OCI-LY3 (cell line): ENCODE data around the gene TAS2R16.
"Not testable (repeated sequence)": the region's sequence is repeated elsewhere in the genome, so short reads cannot be mapped to it uniquely, and the experiment has no call there.

Source experiments
- H2AFZ ChIP-seq: fragments of 200-600, 300-600 bp; shearing (Covaris generic); 2 replicates; pipeline ENCODE4 v1.6.0; 2014; ENCODE audit warnings: antibody characterized with exemption, low read depth, low read length
- H3K27ac ChIP-seq: fragments of 200-600, 300-600 bp; sonication (generic); 2 replicates; pipeline ENCODE4 v1.5.1; 2014; ENCODE audit warnings: mild to moderate bottlenecking, low read length, moderate library complexity, mixed read lengths
- H3K27me3 ChIP-seq: fragments of 200-600, 300-600 bp; sonication (generic); 2 replicates; pipeline ENCODE4 v1.6.1; 2014; ENCODE audit warnings: low read depth, low read length, mixed read lengths
- H3K36me3 ChIP-seq: fragments of 200-600, 300-600 bp; sonication (generic); replicated peaks from 2 replicates; pipeline ENCODE3; 2014; ENCODE audit warnings: low read depth, low read length, mixed read lengths
- H3K4me1 ChIP-seq: fragments of 300-600, 200-600 bp; sonication (generic); 2 replicates; pipeline ENCODE4 v1.6.1; 2014; ENCODE audit warnings: low read length, mixed read lengths
- H3K4me2 ChIP-seq: fragments of 200-600, 300-600 bp; sonication (generic); 2 replicates; pipeline ENCODE4 v1.6.1; 2014; ENCODE audit warnings: low read length, mixed read lengths
- H3K4me3 ChIP-seq: fragments of 300-600, 200-600 bp; sonication (generic); 2 replicates; pipeline ENCODE4 v1.5.1; 2014; ENCODE audit warnings: antibody characterized with exemption, mild to moderate bottlenecking, low read length, moderate library complexity
- H3K79me2 ChIP-seq: fragments of 300-600, 200-600 bp; shearing (Covaris generic); 2 replicates; pipeline ENCODE4 v1.6.1; 2014; ENCODE audit warnings: mild to moderate bottlenecking, low read length, mixed read lengths
- H3K9ac ChIP-seq: fragments of 300-600, 200-600 bp; shearing (Covaris generic); 2 replicates; pipeline ENCODE4 v1.6.0; 2014; ENCODE audit warnings: mild to moderate bottlenecking, low read length, moderate library complexity
- H3K9me3 ChIP-seq: fragments of 200-600, 300-600 bp; shearing (Covaris generic); 2 replicates; pipeline ENCODE4 v1.6.1; 2014; ENCODE audit warnings: low read length, mixed read lengths; ENCODE audit not compliant: insufficient read depth
- H4K20me1 ChIP-seq: fragments of 200-600, 300-600 bp; sonication (generic); 2 replicates; pipeline ENCODE4 v1.6.1; 2016; ENCODE audit warnings: low read length, mixed read lengths; ENCODE audit not compliant: insufficient read depth
- EZH2phosphoT487 ChIP-seq: fragments of 200-600 bp; shearing (Covaris generic); IDR thresholded peaks from 2 replicates; pipeline ENCODE4 v1.6.1; 2018; ENCODE audit warnings: antibody characterized with exemption, mixed run types, low read depth
- TF ChIP-seq, protein P1 (sequence below): fragments of 200-600, 300-600 bp; sonication (generic); IDR thresholded peaks from 2 replicates; pipeline ENCODE4 v1.5.1; 2014; ENCODE audit warnings: antibody characterized with exemption, low read length, low read depth

Gene TAS2R16

DNA sequence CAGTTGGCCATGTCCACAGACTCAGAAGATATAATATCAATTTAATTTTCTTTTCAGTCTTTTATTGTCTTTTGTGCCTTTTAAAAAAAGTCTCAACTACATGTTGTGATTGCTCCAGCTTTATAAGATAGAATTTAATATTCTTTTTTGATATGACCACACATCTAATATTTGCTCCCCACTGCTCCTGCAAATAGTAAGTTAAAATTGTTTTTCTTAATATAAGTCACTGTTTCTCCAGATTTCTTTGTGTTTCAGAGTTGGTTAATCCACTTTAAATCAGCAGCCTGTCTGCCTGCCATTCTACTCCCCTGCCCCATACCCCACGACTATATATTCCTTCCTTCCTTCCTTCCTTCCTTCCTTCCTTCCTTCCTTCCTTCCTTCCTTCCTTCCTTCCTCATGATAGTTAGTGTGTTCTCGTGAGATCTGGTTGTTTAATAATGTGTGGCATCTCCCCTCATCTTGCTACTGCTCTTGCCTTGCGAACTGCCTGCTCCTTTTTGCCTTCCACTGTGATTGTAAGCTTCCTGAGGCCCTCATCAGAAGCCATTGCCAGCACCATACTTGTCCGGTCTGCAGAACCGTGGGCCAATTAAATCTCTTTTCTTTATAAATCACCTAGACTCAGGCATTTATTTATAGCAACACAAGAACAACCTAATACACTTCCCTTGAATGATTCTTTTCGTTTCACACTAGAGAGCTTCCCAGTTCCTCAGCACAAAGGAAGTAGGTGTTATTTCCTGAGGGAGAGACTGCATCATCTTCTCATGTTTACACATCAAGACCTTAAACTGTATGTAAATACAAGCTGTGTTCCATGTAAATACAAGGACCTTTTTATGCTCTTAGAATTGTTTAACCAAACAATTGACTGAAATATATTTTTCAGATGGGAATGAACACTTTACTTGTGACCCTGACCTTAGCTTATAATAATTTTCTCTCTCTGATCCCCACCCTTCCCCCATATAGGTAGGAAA is 24.5 kb downstream of the TAS2R16 start:
- H3K4me3 ChIP-seq, result no peak overlapping the region
- H2AFZ ChIP-seq, result peak overlapping the region; percentile 68; the same call in 1 of the 2 replicates
- H3K36me3 ChIP-seq, result no peaks in the 10 kb centered on the region
- TF ChIP-seq, protein P1, sequence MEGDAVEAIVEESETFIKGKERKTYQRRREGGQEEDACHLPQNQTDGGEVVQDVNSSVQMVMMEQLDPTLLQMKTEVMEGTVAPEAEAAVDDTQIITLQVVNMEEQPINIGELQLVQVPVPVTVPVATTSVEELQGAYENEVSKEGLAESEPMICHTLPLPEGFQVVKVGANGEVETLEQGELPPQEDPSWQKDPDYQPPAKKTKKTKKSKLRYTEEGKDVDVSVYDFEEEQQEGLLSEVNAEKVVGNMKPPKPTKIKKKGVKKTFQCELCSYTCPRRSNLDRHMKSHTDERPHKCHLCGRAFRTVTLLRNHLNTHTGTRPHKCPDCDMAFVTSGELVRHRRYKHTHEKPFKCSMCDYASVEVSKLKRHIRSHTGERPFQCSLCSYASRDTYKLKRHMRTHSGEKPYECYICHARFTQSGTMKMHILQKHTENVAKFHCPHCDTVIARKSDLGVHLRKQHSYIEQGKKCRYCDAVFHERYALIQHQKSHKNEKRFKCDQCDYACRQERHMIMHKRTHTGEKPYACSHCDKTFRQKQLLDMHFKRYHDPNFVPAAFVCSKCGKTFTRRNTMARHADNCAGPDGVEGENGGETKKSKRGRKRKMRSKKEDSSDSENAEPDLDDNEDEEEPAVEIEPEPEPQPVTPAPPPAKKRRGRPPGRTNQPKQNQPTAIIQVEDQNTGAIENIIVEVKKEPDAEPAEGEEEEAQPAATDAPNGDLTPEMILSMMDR, result no peak
- TF ChIP-seq EZH2phosphoT487, result no peak
- H4K20me1 ChIP-seq, result no peaks in the 10 kb centered on the region
- H3K9me3 ChIP-seq, result no peaks in the 10 kb centered on the region
- no peaks in the 10 kb centered on the region; the same call in 1 of the 2 replicates for H3K27me3 ChIP-seq
- H3K9ac ChIP-seq, result no peak overlapping the region
- H3K79me2 ChIP-seq, result no peaks in the 10 kb centered on the region
- no peak overlapping the region for H3K4me2 ChIP-seq
- H3K4me1 ChIP-seq, result peaks cover 11% of the 10 kb centered on the region; the same call in 1 of the 2 replicates
- H3K27ac ChIP-seq, result no peak overlapping the region

DNA sequence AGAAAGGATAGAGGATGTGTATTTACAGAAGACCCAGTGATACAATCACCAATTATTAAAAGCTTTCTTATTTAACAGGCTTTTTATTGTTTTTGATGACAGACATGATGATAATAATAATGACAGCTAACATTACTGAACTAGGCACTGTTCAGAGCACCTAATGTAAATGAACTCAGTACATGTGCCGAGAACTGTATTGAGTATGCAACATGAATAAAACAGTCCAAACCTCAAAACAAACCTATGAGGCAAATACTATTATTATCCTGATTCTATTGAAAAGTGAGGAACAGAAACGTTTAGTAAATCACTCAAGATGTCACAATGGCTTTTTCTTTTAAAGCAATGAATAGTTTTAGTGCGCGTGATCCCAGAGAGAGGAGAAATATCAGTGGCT is 27.1 kb downstream of the TAS2R16 start:
- H4K20me1 ChIP-seq, result no peaks in the 10 kb centered on the region
- H3K9ac ChIP-seq, result no peak overlapping the region
- no peaks in the 10 kb centered on the region for H3K79me2 ChIP-seq
- H3K27ac ChIP-seq, result no peak overlapping the region
- H3K4me2 ChIP-seq, result no peak overlapping the region
- no peak overlapping the region for H3K4me3 ChIP-seq
- no peaks in the 10 kb centered on the region for H3K9me3 ChIP-seq
- no peak overlapping the region for H2AFZ ChIP-seq
- H3K36me3 ChIP-seq, result no peaks in the 10 kb centered on the region
- peaks cover 19% of the 10 kb centered on the region for H3K4me1 ChIP-seq
- TF ChIP-seq EZH2phosphoT487, result no peak
- TF ChIP-seq, protein P1, result no peak
- H3K27me3 ChIP-seq, result no peaks in the 10 kb centered on the region; the same call in 1 of the 2 replicates

DNA sequence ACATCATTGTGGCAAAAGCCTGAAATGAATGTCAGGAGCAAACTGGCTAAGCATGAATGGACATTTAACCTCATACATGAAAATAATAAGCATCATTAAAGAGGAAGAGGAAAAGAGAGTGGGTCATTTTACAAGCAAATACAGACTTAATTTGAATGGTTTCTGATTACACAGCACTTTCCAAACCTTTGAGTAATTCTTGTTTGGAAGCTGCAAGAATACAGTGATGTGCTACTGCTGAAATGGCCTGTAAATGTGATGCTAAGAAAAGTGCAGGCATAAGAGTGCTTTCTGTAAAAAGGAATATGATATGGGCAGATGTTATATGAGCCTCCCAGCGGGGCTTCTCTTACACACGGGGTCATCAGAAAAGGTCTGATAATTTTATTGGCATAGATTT is 30.2 kb downstream of the TAS2R16 start:
- no peak for TF ChIP-seq EZH2phosphoT487
- TF ChIP-seq, protein P1, result no peak
- H4K20me1 ChIP-seq, result no peaks in the 10 kb centered on the region
- H3K9me3 ChIP-seq, result no peaks in the 10 kb centered on the region
- no peak overlapping the region for H2AFZ ChIP-seq
- H3K27me3 ChIP-seq, result no peaks in the 10 kb centered on the region; the same call in 1 of the 2 replicates
- no peaks in the 10 kb centered on the region for H3K79me2 ChIP-seq
- H3K4me3 ChIP-seq, result no peak overlapping the region
- peak overlapping the region; percentile 1; the same call in 1 of the 2 replicates for H3K4me2 ChIP-seq
- no peak overlapping the region for H3K9ac ChIP-seq
- H3K27ac ChIP-seq, result no peak overlapping the region
- H3K36me3 ChIP-seq, result no peaks in the 10 kb centered on the region
- H3K4me1 ChIP-seq, result peaks cover 7% of the 10 kb centered on the region

DNA sequence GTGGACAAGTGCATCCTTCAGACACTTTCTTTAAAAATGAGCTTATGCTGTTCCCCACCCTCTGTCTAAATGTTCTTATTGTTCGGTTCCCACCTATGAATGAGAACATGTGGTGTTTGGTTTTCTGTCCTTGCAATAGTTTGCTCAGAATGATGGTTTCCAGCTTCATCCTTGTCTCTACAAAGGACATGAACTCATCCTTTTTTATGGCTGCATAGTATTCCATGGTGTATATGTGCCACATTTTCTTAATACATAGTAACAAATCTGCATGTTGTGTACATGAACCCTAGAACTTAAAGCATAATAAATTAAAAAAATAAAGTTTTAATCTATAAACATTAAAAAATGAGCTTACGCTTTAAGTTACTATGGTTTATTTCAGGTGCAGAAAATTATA is 41.8 kb downstream of the TAS2R16 start:
- H3K27ac ChIP-seq, H3K27me3 ChIP-seq, H3K79me2 ChIP-seq, H3K4me3 ChIP-seq, H3K4me2 ChIP-seq, H3K9ac ChIP-seq, H2AFZ ChIP-seq, H3K4me1 ChIP-seq, H4K20me1 ChIP-seq, H3K9me3 ChIP-seq, H3K36me3 ChIP-seq: not testable (repeated sequence)
